B cell (primary cell): Measurements from ENCODE around the gene RPA1. TPM values are rescaled to one million over a fixed set of nuclear protein-coding genes. Genes with fewer than 3 reads are reported as not detected.

ENCODE experiments used
- ATAC-seq: fragments of 200-7000 bp; cut with Tn5 transposase; one replicate; pipeline ENCODE4 v1.10.0; 2021; ENCODE audit warnings: low read depth, mild to moderate bottlenecking, moderate number of reproducible peaks, moderate library complexity
- CTCF ChIA-PET: fragments of 350-600 bp; sonication (Branson Sonifier 250); formaldehyde crosslinking; loops from one replicate; lab custom pipeline; 2021; ENCODE audit warnings: antibody characterized with exemption, inconsistent platforms; lab: Charles Lee
- POLR2A ChIA-PET: fragments of 350-600 bp; sonication (Branson Sonifier 250); formaldehyde crosslinking; loops from one replicate; lab custom pipeline; 2021; ENCODE audit warnings: antibody characterized with exemption; lab: Charles Lee
- DNase-seq: peaks from one replicate; pipeline ENCODE4 v3.0.0; 2013
- H2AFZ ChIP-seq: 2 replicates; pipeline ENCODE4 v1.6.1; 2012; ENCODE audit warnings: mild to moderate bottlenecking, low read depth, low read length; ENCODE audit not compliant: insufficient read depth, poor library complexity, severe bottlenecking
- H3K27ac ChIP-seq, 2 donors: 1 replicate in 1 of 2; 2 replicates in 1 of 2; pipeline ENCODE4 v1.5.1; 2012 to 2013; ENCODE audit warnings: low read length in 2 of 2, mild to moderate bottlenecking in 2 of 2, moderate library complexity in 1 of 2
- H3K27me3 ChIP-seq, 4 experiments: fragments of 200-600 bp in 1 of 4; sonication (generic) in 1 of 4; replicated peaks in 1 of 4; 1 replicate in 2 of 4; 2 replicates in 2 of 4; pipeline versions ENCODE4 v1.6.1 to v1.7.0; 2013 to 2016; ENCODE audit warnings: low read length in 3 of 4, mild to moderate bottlenecking in 2 of 4, mixed read lengths in 1 of 4, moderate library complexity in 1 of 4; ENCODE audit not compliant: insufficient read depth in 4 of 4, control insufficient read depth in 3 of 4; ENCODE audit errors: control extremely low read depth in 1 of 4
- H3K36me3 ChIP-seq, 2 experiments: replicated peaks in 1 of 2; 1 replicate in 1 of 2; 2 replicates in 1 of 2; pipeline versions ENCODE4 v1.6.1 to v1.7.1; 2013; ENCODE audit warnings: low read length in 1 of 2; ENCODE audit not compliant: insufficient read depth in 2 of 2, control insufficient read depth in 1 of 2; ENCODE audit errors: control extremely low read depth in 1 of 2, extremely low read depth in 1 of 2
- H3K4me1 ChIP-seq, 2 donors: fragments of 200-600 bp in 1 of 2; sonication (generic) in 1 of 2; 1 replicate in 1 of 2; 2 replicates in 1 of 2; pipeline versions ENCODE4 v1.5.1 to v1.6.1; 2013 to 2017; ENCODE audit warnings: low read length in 2 of 2; ENCODE audit not compliant: control insufficient read depth in 2 of 2, insufficient read depth in 2 of 2
- H3K4me2 ChIP-seq: replicated peaks from 2 replicates; pipeline ENCODE3; 2012; ENCODE audit warnings: mild to moderate bottlenecking, low read depth, low read length; ENCODE audit not compliant: poor library complexity, severe bottlenecking
- H3K4me3 ChIP-seq, 5 experiments: fragments of 200-600 bp in 1 of 5; sonication (generic) in 1 of 5; 1 replicate in 3 of 5; 2 replicates in 2 of 5; pipeline versions ENCODE4 v1.5.1 to v1.7.0; 2011 to 2016; ENCODE audit warnings: low read length in 4 of 5, mild to moderate bottlenecking in 4 of 5, low read depth in 2 of 5, control low read depth in 1 of 5, moderate library complexity in 1 of 5; ENCODE audit not compliant: insufficient read depth in 1 of 5; ENCODE audit errors: control extremely low read depth in 1 of 5, extremely low read depth in 1 of 5
- H3K79me2 ChIP-seq: fragments of 200-600 bp; sonication (generic); one replicate; pipeline ENCODE4 v1.6.0; 2016; ENCODE audit warnings: low read length; ENCODE audit not compliant: control insufficient read depth, insufficient read depth
- H3K9ac ChIP-seq: fragments of 200-600 bp; sonication (generic); 2 replicates; pipeline ENCODE4 v1.6.1; 2017; ENCODE audit warnings: mild to moderate bottlenecking, low read length, moderate library complexity
- H3K9me3 ChIP-seq, 3 donors: one replicate each; pipeline versions ENCODE4 v1.6.1 to v1.7.1; 2013; ENCODE audit warnings: low read length in 2 of 3; ENCODE audit not compliant: control insufficient read depth in 2 of 3, insufficient read depth in 1 of 3; ENCODE audit errors: control extremely low read depth in 1 of 3
- H4K20me1 ChIP-seq: 2 replicates; pipeline ENCODE4 v1.6.0; 2012; ENCODE audit warnings: mild to moderate bottlenecking, low read length; ENCODE audit not compliant: insufficient read depth, control insufficient read depth, poor library complexity, severe bottlenecking
- H3K27ac Mint-ChIP-seq: one replicate; pipeline ENCODE4 v1.8.0; 2021; ENCODE audit warnings: mixed read lengths
- H3K27me3 Mint-ChIP-seq: one replicate; pipeline ENCODE4 v1.8.0; 2021; ENCODE audit warnings: mixed read lengths
- H3K4me1 Mint-ChIP-seq: one replicate; pipeline ENCODE4 v1.8.0; 2021; ENCODE audit warnings: mixed read lengths
- H3K4me3 Mint-ChIP-seq: one replicate; pipeline ENCODE4 v1.8.0; 2021; ENCODE audit warnings: mixed read lengths
- H3K9me3 Mint-ChIP-seq: one replicate; pipeline ENCODE4 v1.8.0; 2022; ENCODE audit warnings: mixed read lengths; ENCODE audit not compliant: insufficient read depth
- EZH2 ChIP-seq: IDR thresholded peaks from 2 replicates; pipeline ENCODE4 v1.6.1; 2012; ENCODE audit warnings: borderline replicate concordance, low read depth, mild to moderate bottlenecking, moderate library complexity, low read length; ENCODE audit not compliant: insufficient read depth, poor library complexity, severe bottlenecking
- WGBS: methylation state at CpG from one replicate; pipeline ENCODE4 v1.1.5; 2013; ENCODE audit warnings: missing lambda C conversion rate; ENCODE audit not compliant: insufficient coverage; 5-methylcytosine and 5-hydroxymethylcytosine counted together
- intact Hi-C: fragments of 100-400 bp; cut with micrococcal nuclease; formaldehyde crosslinking; loops from one replicate; pipeline ENCODE4 v1.10.0; 2022
- polyA plus RNA-seq: library from polyadenylated mRNA; depleted of rRNA; stranded (reverse); fragments of >200 nt; gene quantifications from 2 replicates; pipeline ENCODE4 v1.2.3, GENCODE V29; 2012
- total RNA-seq, 2 donors: library from RNA; stranded (reverse); fragments of 120-200 nt in 1 of 2; gene quantifications; 1 replicate in 1 of 2; 2 replicates in 1 of 2; pipeline versions ENCODE4 v1.2.3 to v1.2.4, GENCODE V29; 2013 to 2022
- TF ChIP-seq, protein P1 (sequence below): fragments of 200-600 bp; IDR thresholded peaks from one replicate; pipeline ENCODE4 v1.8.0; 2022; ENCODE audit warnings: antibody characterized with exemption, mild to moderate bottlenecking

Gene RPA1
- total and polyA plus RNA-seq, 2 donors (not counting 1 experiment from before 2014, with no cell fraction given), result 27.0 to 94.5 TPM

DNA sequence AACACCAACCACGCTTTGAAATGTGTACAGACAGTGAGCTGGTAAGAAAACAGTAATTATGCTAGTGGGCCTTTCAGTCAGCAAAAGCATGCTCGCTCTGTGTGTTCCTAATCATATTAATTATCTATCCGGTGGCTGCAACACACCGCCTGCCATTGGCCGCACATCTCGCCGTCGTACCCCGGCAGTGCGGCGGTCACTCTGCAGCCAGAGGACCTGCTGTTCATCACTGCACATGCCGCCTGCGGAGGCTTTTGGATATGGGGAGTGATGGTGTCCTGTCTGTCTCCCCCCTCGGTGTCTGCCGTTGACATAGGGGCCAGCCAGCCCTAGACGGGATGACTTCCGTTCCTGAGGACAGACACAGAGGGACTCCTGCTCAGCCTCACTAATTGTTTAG is 68.5 kb downstream of the RPA1 start:
- TF ChIP-seq, protein P1, sequence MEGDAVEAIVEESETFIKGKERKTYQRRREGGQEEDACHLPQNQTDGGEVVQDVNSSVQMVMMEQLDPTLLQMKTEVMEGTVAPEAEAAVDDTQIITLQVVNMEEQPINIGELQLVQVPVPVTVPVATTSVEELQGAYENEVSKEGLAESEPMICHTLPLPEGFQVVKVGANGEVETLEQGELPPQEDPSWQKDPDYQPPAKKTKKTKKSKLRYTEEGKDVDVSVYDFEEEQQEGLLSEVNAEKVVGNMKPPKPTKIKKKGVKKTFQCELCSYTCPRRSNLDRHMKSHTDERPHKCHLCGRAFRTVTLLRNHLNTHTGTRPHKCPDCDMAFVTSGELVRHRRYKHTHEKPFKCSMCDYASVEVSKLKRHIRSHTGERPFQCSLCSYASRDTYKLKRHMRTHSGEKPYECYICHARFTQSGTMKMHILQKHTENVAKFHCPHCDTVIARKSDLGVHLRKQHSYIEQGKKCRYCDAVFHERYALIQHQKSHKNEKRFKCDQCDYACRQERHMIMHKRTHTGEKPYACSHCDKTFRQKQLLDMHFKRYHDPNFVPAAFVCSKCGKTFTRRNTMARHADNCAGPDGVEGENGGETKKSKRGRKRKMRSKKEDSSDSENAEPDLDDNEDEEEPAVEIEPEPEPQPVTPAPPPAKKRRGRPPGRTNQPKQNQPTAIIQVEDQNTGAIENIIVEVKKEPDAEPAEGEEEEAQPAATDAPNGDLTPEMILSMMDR, result no peak
- TF ChIP-seq EZH2, result no peak
- H3K4me1 Mint-ChIP-seq, result peaks cover 2% of the 10 kb centered on the region
- WGBS, result 96% methylated on average over 14 of the region's 17 CpGs
- ATAC-seq (no peak), DNase-seq (no peak)
- Histone ChIP-seq H2AFZ (no peak overlapping the region), H3K27me3 (no peaks in the 10 kb centered on the region), H3K9me3 (no peaks in the 10 kb centered on the region), H3K9ac (no peak overlapping the region), H3K4me1 (no peaks in the 10 kb centered on the region), H3K27ac (no peak overlapping the region), H3K4me3 (no peak overlapping the region), H3K36me3 (peaks cover 2 to 51% of the 10 kb centered on the region in 2 experiments), H4K20me1 (no peaks in the 10 kb centered on the region), H3K79me2 (no peaks in the 10 kb centered on the region), H3K4me2 (no peak overlapping the region)
- POLR2A ChIA-PET, result no interaction called here
- no peak overlapping the region for H3K4me3 Mint-ChIP-seq
- no peak overlapping the region for H3K27ac Mint-ChIP-seq
- intact Hi-C loops, result no loop called here
- CTCF ChIA-PET, result interaction anchor here (0.6 kb wide), 1 partner anchor 17 kb away, joined by 3 read pairs; no protein-coding TSS in a partner anchor
- no peaks in the 10 kb centered on the region for H3K9me3 Mint-ChIP-seq
- no peaks in the 10 kb centered on the region for H3K27me3 Mint-ChIP-seq

DNA sequence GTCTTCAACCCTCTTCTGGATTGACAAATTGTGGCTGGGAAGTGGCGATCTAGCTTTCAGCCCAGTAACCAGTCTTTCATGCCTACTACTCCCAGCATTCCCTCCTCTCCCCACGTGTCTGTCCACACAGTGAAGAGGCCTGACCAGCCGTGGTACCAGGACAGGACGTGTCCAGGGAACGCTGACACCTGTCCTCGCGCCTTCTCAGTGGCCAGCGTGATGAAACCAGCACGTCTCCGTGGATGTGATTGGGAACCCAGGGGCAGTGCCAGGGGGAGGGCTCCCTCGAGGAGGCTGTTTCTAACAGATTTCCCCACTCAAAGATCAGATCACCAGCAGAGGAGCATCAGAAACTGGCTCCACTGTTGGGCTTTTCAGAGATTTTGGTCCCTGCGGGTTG is 69.1 kb downstream of the RPA1 start:
- H3K4me2 ChIP-seq, result no peak overlapping the region
- ChIA-PET CTCF (no interaction called here), POLR2A (no interaction called here)
- no peak overlapping the region for H3K4me3 Mint-ChIP-seq
- H3K4me1 ChIP-seq, result peaks cover 0 to 1% of the 10 kb centered on the region in 2 donors
- no peak for DNase-seq
- H3K4me1 Mint-ChIP-seq, result peaks cover 4% of the 10 kb centered on the region
- no peaks in the 10 kb centered on the region for H4K20me1 ChIP-seq
- no peak overlapping the region for H3K9ac ChIP-seq
- intact Hi-C loops, result no loop called here
- H3K27ac Mint-ChIP-seq, result no peak overlapping the region
- WGBS, result 87% methylated on average over 11 of the region's 12 CpGs
- no peak overlapping the region for H2AFZ ChIP-seq
- H3K27me3 ChIP-seq, result no peaks in the 10 kb centered on the region
- H3K27ac ChIP-seq, result no peak overlapping the region
- no peak for ATAC-seq
- no peak for TF ChIP-seq EZH2
- TF ChIP-seq, protein P1, result no peak
- peaks cover 2 to 45% of the 10 kb centered on the region in 2 experiments for H3K36me3 ChIP-seq
- H3K9me3 ChIP-seq, result no peaks in the 10 kb centered on the region
- H3K79me2 ChIP-seq, result no peaks in the 10 kb centered on the region
- no peaks in the 10 kb centered on the region for H3K27me3 Mint-ChIP-seq
- no peak overlapping the region for H3K4me3 ChIP-seq
- no peaks in the 10 kb centered on the region for H3K9me3 Mint-ChIP-seq
